ENCODE results near the gene NDUFAF5.

Gene NDUFAF5

DNA sequence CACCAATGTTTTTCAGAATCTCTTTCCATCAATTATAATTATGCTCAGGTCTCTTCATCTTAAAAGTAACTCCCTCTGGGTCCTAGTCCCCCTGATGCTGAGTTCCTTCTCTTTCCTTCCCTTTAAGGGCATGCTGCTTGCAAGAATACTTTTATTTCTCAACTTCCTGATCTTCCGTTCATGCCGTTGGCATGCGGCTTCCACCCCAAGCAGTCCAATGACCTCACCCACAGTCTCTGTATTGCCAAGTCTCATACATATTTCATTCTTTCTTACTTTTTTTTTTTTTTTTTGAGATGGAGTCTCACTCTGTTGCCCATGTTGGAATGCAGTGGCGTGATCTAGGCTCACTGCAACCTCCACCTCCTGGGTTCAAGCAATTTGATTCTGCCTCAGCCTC lies 83.5 kb downstream of the NDUFAF5 start:
- H3K4me3 ChIP-seq (ENCODE audit: insufficient read length, low read depth), result no peak overlapping the region
- DNase-seq (ENCODE audit: low read depth, low spot score), result no peak
- no peaks in the 10 kb centered on the region for H3K27me3 ChIP-seq (ENCODE audit: insufficient read depth, insufficient read length)
- peaks cover 2% of the 10 kb centered on the region for H3K4me1 ChIP-seq (ENCODE audit: insufficient read depth, insufficient read length)
- H3K36me3 ChIP-seq (ENCODE audit: insufficient read depth, insufficient read length, low read length), result no peaks in the 10 kb centered on the region
- no peak overlapping the region for H3K9ac ChIP-seq (ENCODE audit: insufficient read length, low read depth)
- no peak for TF ChIP-seq SUZ12 (IDR thresholded peaks at IDR 0.05; ENCODE audit: extremely low read depth, insufficient read depth, insufficient read length)
- TF ChIP-seq YY1 (IDR thresholded peaks at IDR 0.05; ENCODE audit: insufficient read depth, insufficient read length), result no peak
- no peak for TF ChIP-seq ZNF274 (IDR thresholded peaks at IDR 0.05; ENCODE audit: low read depth, low read length)
- no peaks in the 10 kb centered on the region for H3K9me3 ChIP-seq (ENCODE audit: insufficient read depth, low read length)

GRCh38 chr20:13870170-13870748 lies 85.4 kb downstream of the NDUFAF5 start:
- TF ChIP-seq ZNF274 (IDR thresholded peaks at IDR 0.05; ENCODE audit: low read depth, low read length) (no peak), SUZ12 (IDR thresholded peaks at IDR 0.05; ENCODE audit: extremely low read depth, insufficient read depth, insufficient read length) (no peak), YY1 (IDR thresholded peaks at IDR 0.05; ENCODE audit: insufficient read depth, insufficient read length) (no peak)
- H3K9ac ChIP-seq (ENCODE audit: insufficient read length, low read depth), result no peak overlapping the region
- no peaks in the 10 kb centered on the region for H3K27me3 ChIP-seq (ENCODE audit: insufficient read depth, insufficient read length)
- DNase-seq (ENCODE audit: low read depth, low spot score), result no peak
- no peak overlapping the region for H3K4me3 ChIP-seq (ENCODE audit: insufficient read length, low read depth)
- no peaks in the 10 kb centered on the region for H3K36me3 ChIP-seq (ENCODE audit: insufficient read depth, insufficient read length, low read length)
- H3K4me1 ChIP-seq (ENCODE audit: insufficient read depth, insufficient read length), result peaks cover 2% of the 10 kb centered on the region
- H3K9me3 ChIP-seq (ENCODE audit: insufficient read depth, low read length), result no peaks in the 10 kb centered on the region
